Activated T-helper 17 cell treated with anti-CD3 and anti-CD28 coated beads, Interleukin-2, amount 50 U/mL, for 72 hours (primary cell): ENCODE measurements around the gene HGF. TPM values are rescaled to one million over a fixed set of nuclear protein-coding genes. Genes with fewer than 3 reads are reported as not detected.

ENCODE experiments used
- ATAC-seq: fragments of 150-1000 bp; cut with Tn5 transposase; replicated peaks from 2 replicates; pipeline ENCODE4 v1.10.0; 2021; ENCODE audit warnings: mild to moderate bottlenecking, moderate library complexity
- H3K27ac Mint-ChIP-seq: one replicate; pipeline ENCODE4 v1.8.0; 2022; ENCODE audit warnings: mixed read lengths
- H3K27me3 Mint-ChIP-seq: one replicate; pipeline ENCODE4 v1.8.0; 2022; ENCODE audit warnings: mixed read lengths
- H3K36me3 Mint-ChIP-seq: one replicate; pipeline ENCODE4 v1.8.0; 2022; ENCODE audit warnings: low read depth, mild to moderate bottlenecking, mixed read lengths
- H3K4me1 Mint-ChIP-seq: one replicate; pipeline ENCODE4 v1.8.0; 2022; ENCODE audit warnings: mixed read lengths
- H3K4me3 Mint-ChIP-seq: one replicate; pipeline ENCODE4 v1.8.0; 2022; ENCODE audit warnings: mild to moderate bottlenecking, mixed read lengths
- H3K9me3 Mint-ChIP-seq: one replicate; pipeline ENCODE4 v1.8.0; 2022; ENCODE audit warnings: mixed read lengths
- total RNA-seq, 2 donors: library from RNA; stranded (reverse); gene quantifications; one replicate each; pipeline ENCODE4 v1.2.3, GENCODE V29; 2022

The HGF gene
- total RNA-seq, 2 donors from 2014 or later: not detected

DNA sequence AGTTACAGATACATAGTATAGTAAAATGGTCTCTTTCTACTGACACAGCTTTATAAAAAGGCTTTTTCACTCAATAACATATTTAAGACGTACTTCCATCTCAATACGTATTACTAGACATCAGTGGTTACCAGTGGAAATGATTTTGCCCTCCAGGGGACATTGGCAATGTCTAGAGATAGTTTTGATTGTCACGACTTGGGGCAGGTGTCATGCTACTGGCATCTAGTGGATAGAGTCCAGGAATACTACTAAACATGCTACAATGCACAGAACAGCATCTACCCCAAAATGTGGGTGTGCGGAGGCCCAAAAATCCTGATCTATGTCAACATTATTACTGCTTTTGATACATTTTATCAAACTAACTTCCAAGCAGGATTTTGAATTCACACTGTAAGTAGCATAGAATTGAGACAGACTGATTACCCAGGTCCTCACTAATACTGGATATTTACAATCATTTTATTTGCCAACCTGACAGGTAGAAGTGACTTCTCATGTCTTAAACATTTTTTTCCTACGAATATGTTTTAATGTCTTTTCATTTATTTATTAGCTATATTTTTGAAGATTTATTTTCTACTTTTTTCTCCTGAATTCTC lies 53.8 kb downstream of the HGF start:
- Mint-ChIP-seq H3K27me3 (no peaks in the 10 kb centered on the region), H3K36me3 (no peaks in the 10 kb centered on the region), H3K27ac (no peak overlapping the region), H3K4me1 (no peaks in the 10 kb centered on the region), H3K9me3 (peaks cover 11% of the 10 kb centered on the region), H3K4me3 (no peak overlapping the region)
- no peak for ATAC-seq

DNA sequence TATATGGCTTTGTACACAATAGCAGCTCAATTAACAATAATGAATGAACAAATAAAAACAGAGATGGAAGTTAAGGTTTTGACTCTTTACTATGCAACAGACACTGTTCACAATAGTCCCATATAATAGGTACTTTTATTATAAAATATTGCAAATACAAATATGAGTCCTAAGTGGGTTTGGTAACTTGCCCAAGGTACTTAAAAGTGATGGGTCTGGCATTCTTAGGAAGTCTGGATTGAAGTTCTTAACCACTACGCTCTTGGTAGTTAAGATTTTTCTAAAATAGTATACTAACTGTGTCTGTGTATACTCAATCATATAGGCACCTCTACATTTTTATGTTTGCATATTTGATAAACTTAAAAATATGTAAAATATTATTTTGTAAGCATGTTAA lies 55.5 kb downstream of the HGF start:
- no peaks in the 10 kb centered on the region for H3K4me1 Mint-ChIP-seq
- peaks cover 11% of the 10 kb centered on the region for H3K9me3 Mint-ChIP-seq
- ATAC-seq: no peak
- no peaks in the 10 kb centered on the region for H3K27me3 Mint-ChIP-seq
- no peak overlapping the region for H3K4me3 Mint-ChIP-seq
- no peak overlapping the region for H3K27ac Mint-ChIP-seq
- H3K36me3 Mint-ChIP-seq: no peaks in the 10 kb centered on the region

DNA sequence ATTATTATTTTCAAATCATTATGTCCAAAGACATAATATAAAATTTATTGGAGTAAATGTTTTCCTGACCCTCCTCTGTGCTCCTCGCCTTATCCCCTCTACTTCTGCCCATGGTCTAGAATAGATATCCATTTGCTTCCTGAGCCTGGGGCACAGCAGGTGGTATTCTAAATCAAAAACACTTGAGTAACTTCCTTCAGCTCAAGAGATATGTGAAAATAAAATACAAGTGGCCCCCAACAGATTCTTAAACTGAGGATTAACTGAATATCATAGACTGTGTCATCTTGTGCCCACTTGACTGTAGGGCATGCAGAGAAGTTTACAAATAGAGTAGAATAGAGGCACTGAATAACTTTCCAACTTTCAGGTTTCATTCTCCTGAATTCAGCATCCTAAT lies 59.1 kb downstream of the HGF start:
- Mint-ChIP-seq H3K4me3 (no peak overlapping the region), H3K9me3 (peaks cover 4% of the 10 kb centered on the region), H3K36me3 (no peaks in the 10 kb centered on the region), H3K4me1 (no peaks in the 10 kb centered on the region), H3K27me3 (no peaks in the 10 kb centered on the region), H3K27ac (no peak overlapping the region)
- ATAC-seq: no peak

DNA sequence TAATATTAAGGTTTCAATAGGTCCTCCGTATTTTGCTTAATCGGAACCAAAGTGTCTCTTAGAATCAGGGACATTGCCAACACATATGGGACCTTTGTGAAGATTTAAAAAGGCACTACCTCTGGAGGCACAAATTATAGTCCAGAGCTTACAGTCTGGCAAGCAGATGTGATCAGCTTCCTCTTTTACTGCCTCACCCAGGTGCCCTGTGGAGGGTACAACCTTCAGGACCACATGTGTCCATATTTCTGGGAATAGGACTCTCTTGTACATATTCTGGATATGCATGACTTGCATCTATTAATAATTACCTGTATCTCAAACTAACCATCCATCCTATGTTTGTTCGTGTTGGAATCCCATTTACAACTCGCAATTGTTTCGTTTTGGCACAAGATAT lies 60.0 kb downstream of the HGF start:
- ATAC-seq: no peak
- Mint-ChIP-seq H3K36me3 (no peaks in the 10 kb centered on the region), H3K27me3 (no peaks in the 10 kb centered on the region)

DNA sequence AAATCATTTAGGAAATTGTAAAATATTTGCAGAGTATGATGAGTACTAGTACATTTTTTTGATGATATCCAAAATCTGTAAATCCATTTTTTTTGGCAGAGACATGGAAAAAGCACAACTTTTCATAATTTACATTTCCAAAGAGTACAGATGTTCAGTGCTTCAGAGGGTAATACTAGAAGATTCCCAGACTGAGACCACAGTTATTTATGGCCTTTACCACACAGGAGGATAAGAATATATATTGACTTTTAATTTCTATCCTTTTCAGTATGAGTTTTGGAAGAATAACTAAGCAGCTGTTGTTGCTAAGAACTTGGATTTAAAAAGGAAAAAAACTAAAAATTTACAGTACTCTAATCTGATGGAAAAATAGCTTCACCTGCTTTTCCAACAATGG lies 61.9 kb downstream of the HGF start:
- Mint-ChIP-seq H3K4me1 (no peaks in the 10 kb centered on the region), H3K9me3 (peaks cover 9% of the 10 kb centered on the region), H3K4me3 (no peak overlapping the region), H3K36me3 (no peaks in the 10 kb centered on the region), H3K27ac (no peak overlapping the region), H3K27me3 (no peaks in the 10 kb centered on the region)
- no peak for ATAC-seq

More for the DNA sequence above, 60.0 kb downstream of the HGF start:
- Mint-ChIP-seq H3K4me3 (no peak overlapping the region), H3K9me3 (peaks cover 4% of the 10 kb centered on the region), H3K4me1 (no peaks in the 10 kb centered on the region), H3K27ac (no peak overlapping the region)

DNA sequence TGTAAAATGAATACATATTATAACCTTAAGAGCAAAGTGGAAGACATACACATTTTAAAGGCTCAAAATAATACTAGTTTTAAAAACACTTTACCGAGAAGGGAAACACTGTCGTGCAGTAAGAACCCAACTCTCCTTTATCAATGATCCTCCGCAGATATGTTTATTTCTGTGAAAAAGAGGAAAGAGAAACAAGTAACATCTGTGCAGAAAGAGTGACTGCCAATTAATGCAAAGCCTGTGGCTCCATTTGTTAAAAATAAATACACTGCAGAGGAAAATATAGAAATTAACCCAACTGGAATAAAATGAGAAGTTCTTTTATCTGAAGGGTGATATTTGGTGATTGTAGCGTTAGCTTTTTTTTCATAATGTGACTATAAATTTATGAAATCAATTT lies 62.7 kb downstream of the HGF start:
- no peak for ATAC-seq
- Mint-ChIP-seq H3K4me3 (no peak overlapping the region), H3K4me1 (no peaks in the 10 kb centered on the region), H3K27me3 (no peaks in the 10 kb centered on the region), H3K27ac (no peak overlapping the region), H3K9me3 (peaks cover 9% of the 10 kb centered on the region), H3K36me3 (no peaks in the 10 kb centered on the region)

DNA sequence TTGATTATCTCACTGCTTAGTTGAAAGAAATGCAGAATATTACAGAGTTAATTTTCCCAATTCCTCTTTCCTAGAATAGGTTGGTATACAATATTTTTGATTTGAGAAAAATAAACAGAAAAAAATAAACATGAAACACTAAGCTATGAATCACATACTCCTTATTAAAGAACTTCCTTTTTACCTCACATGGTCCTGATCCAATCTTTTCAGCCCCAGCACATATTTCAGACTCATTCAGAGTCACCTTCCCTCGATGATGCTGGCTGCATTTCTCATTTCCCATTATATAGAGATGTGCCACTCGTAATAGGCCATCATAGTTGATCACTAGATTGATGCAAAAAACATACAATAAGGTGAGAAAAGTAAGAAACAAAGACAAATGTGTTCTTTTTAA lies 64.6 kb downstream of the HGF start:
- Mint-ChIP-seq H3K27me3 (no peaks in the 10 kb centered on the region), H3K4me1 (no peaks in the 10 kb centered on the region), H3K9me3 (peaks cover 9% of the 10 kb centered on the region), H3K27ac (no peak overlapping the region), H3K36me3 (no peaks in the 10 kb centered on the region), H3K4me3 (no peak overlapping the region)
- ATAC-seq: no peak

DNA sequence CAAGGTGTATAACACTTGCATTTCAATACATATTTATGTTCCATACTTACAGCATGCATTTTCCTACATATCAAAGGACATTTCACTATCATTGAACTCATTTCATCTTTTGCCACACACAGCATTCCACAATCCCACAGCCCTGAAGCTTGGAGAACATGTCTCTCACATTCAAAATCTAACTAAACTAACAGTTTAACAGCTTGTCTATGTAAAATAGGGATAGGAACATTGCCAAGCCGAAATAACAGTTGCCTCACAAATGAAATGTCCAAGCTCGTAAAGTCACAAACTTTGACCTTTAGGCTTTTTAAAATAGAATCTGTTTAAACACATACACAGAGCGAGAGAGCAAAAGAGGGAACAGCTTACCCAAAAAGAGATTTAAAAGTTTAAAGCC lies 65.3 kb downstream of the HGF start:
- Mint-ChIP-seq H3K27ac (no peak overlapping the region), H3K27me3 (no peaks in the 10 kb centered on the region), H3K4me1 (no peaks in the 10 kb centered on the region)

DNA sequence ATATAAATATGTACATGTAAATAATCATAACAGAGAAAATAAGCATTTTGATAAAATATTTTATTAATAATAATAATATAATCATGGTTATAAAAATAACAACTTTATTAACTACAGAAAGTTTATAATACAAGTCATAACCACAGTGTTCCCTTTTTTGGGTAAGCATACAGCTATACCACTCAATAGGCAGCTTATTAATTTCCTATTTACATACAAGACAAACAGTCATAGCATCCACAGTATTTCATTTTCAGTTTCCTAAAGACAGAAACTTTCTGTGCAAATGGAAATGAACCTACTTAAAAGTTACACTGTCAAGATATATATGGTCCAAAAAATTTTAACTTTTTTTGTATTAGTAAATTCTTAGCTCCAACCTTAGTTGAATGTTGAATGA lies 70.9 kb downstream of the HGF start:
- Mint-ChIP-seq H3K4me1 (no peaks in the 10 kb centered on the region), H3K36me3 (no peaks in the 10 kb centered on the region), H3K4me3 (no peak overlapping the region), H3K27ac (no peak overlapping the region), H3K9me3 (no peaks in the 10 kb centered on the region), H3K27me3 (no peaks in the 10 kb centered on the region)
- ATAC-seq: no peak

More for the DNA sequence above, 65.3 kb downstream of the HGF start:
- H3K36me3 Mint-ChIP-seq: no peaks in the 10 kb centered on the region
- no peak for ATAC-seq
- H3K9me3 Mint-ChIP-seq: peaks cover 9% of the 10 kb centered on the region
- H3K4me3 Mint-ChIP-seq: no peak overlapping the region

DNA sequence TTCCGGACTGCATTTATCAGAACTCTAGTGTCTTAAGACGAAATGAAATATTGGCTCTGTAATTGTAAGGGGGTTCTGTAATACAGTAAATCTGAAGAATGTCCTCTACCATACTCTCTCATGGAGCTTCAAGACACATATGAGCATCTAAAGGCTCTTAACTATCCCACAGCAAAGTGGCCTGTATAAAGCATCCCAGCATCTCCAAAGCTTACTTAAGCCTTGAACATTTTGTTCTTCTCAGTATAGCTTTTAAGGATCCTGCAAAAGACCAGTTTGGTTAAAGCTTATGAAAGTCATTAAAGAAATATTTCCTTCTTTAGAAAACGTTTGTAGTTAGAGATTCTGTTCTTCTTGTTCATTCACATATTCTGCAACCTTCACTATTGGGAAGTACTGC lies 75.1 kb downstream of the HGF start:
- Mint-ChIP-seq H3K36me3 (no peaks in the 10 kb centered on the region), H3K27me3 (no peaks in the 10 kb centered on the region), H3K9me3 (peaks cover 6% of the 10 kb centered on the region), H3K4me3 (no peak overlapping the region), H3K27ac (no peak overlapping the region), H3K4me1 (no peaks in the 10 kb centered on the region)
- no peak for ATAC-seq

DNA sequence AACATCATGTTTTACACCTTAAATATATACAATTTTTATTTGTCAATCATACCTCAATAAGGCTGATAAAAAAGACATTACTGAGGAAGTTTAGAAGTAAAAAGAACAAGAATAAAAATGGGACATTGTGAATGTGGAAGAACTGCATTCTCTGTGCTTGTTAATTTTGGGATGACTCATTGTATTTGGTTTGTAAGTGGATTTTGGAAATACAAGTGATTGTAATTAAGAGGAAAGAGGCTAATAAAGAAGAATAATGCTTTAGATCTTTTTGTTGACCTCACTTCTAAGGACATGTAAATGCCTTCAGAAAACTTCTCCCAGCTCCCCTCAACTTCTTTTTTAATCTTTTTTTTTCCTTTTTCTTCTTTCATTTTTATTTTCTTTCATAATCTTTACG lies 76.0 kb downstream of the HGF start:
- H3K9me3 Mint-ChIP-seq: peaks cover 8% of the 10 kb centered on the region
- H3K27me3 Mint-ChIP-seq: no peaks in the 10 kb centered on the region
- H3K36me3 Mint-ChIP-seq: no peaks in the 10 kb centered on the region
- H3K4me3 Mint-ChIP-seq: no peak overlapping the region
- no peak for ATAC-seq
- no peaks in the 10 kb centered on the region for H3K4me1 Mint-ChIP-seq
- no peak overlapping the region for H3K27ac Mint-ChIP-seq

DNA sequence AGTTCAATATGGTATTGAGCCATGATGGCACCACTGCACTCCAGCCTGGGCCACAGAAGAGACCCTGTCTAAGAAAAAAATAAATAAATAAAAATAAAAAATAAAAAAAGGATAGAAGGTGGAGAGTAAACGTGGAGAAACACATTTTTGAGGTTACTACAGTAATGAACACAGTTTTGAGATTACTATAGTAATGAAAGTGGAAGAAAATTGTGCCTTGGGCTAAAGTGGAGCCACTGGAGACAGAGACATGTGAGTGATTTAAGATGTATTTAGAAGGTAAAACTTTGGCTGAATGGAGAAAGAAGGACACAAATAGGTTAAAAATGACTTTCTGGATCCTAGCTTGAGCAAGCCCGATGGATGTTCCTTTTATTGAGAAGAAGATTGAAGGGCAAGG lies 76.8 kb downstream of the HGF start:
- no peak overlapping the region for H3K4me3 Mint-ChIP-seq
- peaks cover 14% of the 10 kb centered on the region for H3K9me3 Mint-ChIP-seq
- no peak overlapping the region for H3K27ac Mint-ChIP-seq
- no peaks in the 10 kb centered on the region for H3K36me3 Mint-ChIP-seq
- ATAC-seq: no peak
- no peaks in the 10 kb centered on the region for H3K4me1 Mint-ChIP-seq
- no peaks in the 10 kb centered on the region for H3K27me3 Mint-ChIP-seq

DNA sequence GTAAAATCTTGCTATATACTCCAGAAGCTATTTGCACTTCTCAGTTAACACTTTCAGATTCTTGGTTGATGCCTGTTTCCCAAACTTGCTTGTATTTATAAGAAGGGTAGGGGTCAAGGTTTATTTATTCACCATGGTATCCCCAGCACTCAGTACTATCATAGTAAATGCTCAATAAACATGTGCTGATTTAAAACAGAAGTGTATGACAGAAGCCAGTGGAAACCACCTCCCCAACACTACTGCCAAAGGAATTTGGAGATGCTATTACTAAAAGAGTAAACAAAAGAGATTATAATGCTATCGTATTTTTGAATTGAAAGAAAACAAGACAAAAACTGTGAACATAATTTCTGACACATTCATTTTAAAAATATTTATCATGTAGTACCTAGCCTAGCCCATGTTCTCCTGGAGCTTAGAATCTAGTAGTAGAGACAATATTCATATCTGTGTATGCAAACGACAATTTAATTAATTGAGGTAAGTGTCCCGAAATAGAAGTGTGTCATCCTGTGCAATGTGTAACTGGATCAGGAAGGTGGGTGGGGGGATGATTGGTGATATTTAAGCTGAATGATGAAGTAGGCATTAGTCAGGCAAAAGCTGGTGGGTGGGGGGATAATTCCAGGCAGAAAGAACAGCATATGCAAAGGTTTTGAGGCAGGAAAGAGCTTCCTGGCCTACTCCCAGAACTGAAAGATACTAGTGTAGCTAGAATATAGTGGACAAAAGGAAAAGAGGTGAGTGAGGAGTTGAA lies 77.5 kb downstream of the HGF start:
- Mint-ChIP-seq H3K27me3 (no peaks in the 10 kb centered on the region), H3K27ac (no peak overlapping the region), H3K4me3 (no peak overlapping the region), H3K9me3 (peaks cover 14% of the 10 kb centered on the region), H3K4me1 (no peaks in the 10 kb centered on the region), H3K36me3 (no peaks in the 10 kb centered on the region)
- ATAC-seq: no peak

DNA sequence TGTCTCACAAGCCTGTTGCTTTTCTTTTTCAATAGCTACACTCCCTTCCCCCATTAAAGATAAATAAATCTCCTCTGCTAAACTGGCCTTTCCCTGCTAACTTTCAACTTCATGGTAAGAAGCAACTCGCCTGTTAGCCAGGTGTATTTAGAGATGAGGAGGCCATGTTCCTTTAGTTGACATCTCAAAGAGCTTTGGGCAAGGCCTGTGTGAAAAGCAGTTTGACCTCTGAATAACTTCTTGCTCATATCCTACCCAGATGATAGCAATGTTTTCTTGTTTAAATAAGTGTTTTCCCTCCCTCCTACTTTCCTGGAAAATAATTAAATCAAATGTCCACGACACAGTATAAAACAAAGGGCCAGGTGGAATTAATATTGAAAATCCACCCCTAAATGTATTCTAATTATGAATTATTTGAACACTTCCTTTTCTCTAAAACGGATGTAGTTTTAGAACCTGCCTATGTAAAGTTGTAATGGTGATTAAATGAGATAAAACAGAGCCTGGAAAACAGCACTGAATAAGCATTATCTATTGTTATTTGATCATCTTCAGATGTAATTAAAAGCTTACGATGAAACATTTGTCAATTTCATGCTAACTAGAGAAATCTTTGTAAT lies 78.5 kb downstream of the HGF start:
- Mint-ChIP-seq H3K4me3 (no peak overlapping the region), H3K4me1 (no peaks in the 10 kb centered on the region), H3K27ac (no peak overlapping the region), H3K36me3 (no peaks in the 10 kb centered on the region), H3K27me3 (no peaks in the 10 kb centered on the region), H3K9me3 (peaks cover 14% of the 10 kb centered on the region)
- ATAC-seq: no peak

DNA sequence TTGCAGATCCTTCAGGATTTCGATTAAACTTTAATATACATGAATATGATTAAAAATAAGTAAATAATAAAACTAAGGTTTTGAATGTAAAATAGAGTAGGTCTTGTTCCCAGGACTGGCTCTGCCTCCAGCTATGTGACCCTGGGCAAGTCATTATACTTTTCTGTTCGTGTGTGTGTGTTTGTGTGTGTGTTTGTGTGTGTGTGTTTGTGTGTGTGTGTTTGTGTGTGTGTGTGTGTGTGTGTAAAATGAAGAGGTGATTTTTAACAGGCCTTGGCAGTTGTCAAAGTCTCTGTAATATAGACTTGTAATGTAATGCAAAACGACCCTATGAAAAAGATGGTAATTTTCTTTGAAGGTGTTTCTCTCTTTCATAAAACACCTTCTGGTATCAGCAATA lies 79.2 kb downstream of the HGF start:
- Mint-ChIP-seq H3K4me1 (no peaks in the 10 kb centered on the region), H3K4me3 (no peak overlapping the region), H3K9me3 (peaks cover 14% of the 10 kb centered on the region), H3K36me3 (no peaks in the 10 kb centered on the region), H3K27me3 (no peaks in the 10 kb centered on the region), H3K27ac (no peak overlapping the region)
- no peak for ATAC-seq
